PC-9 (cell line): Measurements from ENCODE around the gene IQCK. TPM values are rescaled to one million over a fixed set of nuclear protein-coding genes. Genes with fewer than 3 reads are reported as not detected.
"Not testable (repeated sequence)": the region's sequence is repeated elsewhere in the genome, so short reads cannot be mapped to it uniquely, and the experiment has no call there.

Experiments
- BruUV-seq: library from RNA; stranded (reverse); fragments of 400-500 nt; replicated peaks from 2 replicates; lab custom pipeline; 2021; lab: Mats Ljungman, UMichigan
- CTCF ChIA-PET: fragments of 300-600 bp; sonication (Branson Sonifier 250); formaldehyde crosslinking; loops from one replicate; lab custom pipeline; 2022; ENCODE audit warnings: antibody characterized with exemption; lab: Charles Lee
- POLR2A ChIA-PET: fragments of 300-600 bp; sonication (Branson Sonifier 250); formaldehyde crosslinking; loops from one replicate; lab custom pipeline; 2022; ENCODE audit warnings: antibody characterized with exemption; ENCODE audit not compliant: unreplicated experiment; lab: Charles Lee
- DNase-seq, 2 experiments: peaks; one replicate each; pipeline versions ENCODE4 v3.0.0 to v3.0.0-alpha.2; 2015 to 2022; ENCODE audit warnings: mixed read lengths in 1 of 2
- H2AFZ ChIP-seq: fragments of 200-600 bp; sonication (generic); 2 replicates; pipeline ENCODE4 v1.8.1; 2017; ENCODE audit warnings: antibody characterized with exemption
- H3F3A ChIP-seq: fragments of 200-600 bp; sonication (generic); 2 replicates; pipeline ENCODE4 v1.8.1; 2017; ENCODE audit warnings: antibody characterized with exemption, mild to moderate bottlenecking, low read depth; ENCODE audit not compliant: insufficient read depth
- H3K27ac ChIP-seq: fragments of 200-600 bp; sonication (generic); 2 replicates; pipeline ENCODE4 v1.6.1; 2016; ENCODE audit warnings: mixed run types
- H3K27me3 ChIP-seq: fragments of 200-600 bp; sonication (generic); 2 replicates; pipeline ENCODE4 v1.6.1; 2016; ENCODE audit warnings: low read depth, mixed run types; ENCODE audit not compliant: insufficient read depth
- H3K36me3 ChIP-seq: fragments of 200-600 bp; sonication (generic); 2 replicates; pipeline ENCODE4 v1.6.1; 2016; ENCODE audit warnings: low read depth, mixed run types
- H3K4me1 ChIP-seq: fragments of 200-600 bp; sonication (generic); replicated peaks from 2 replicates; pipeline ENCODE4 v1.6.1; 2016; ENCODE audit warnings: mixed run types; ENCODE audit not compliant: insufficient read depth
- H3K4me2 ChIP-seq: fragments of 200-600 bp; sonication (generic); 2 replicates; pipeline ENCODE4 v1.6.1; 2017; ENCODE audit warnings: mixed run types
- H3K4me3 ChIP-seq: fragments of 200-600 bp; sonication (generic); 2 replicates; pipeline ENCODE4 v1.6.1; 2016; ENCODE audit warnings: mixed run types
- H3K79me2 ChIP-seq: fragments of 200-600 bp; sonication (generic); 2 replicates; pipeline ENCODE4 v1.6.1; 2017; ENCODE audit warnings: low read depth, mixed run types
- H3K9me2 ChIP-seq: fragments of 200-600 bp; sonication (generic); 2 replicates; pipeline ENCODE4 v1.8.1; 2017; ENCODE audit warnings: mild to moderate bottlenecking; ENCODE audit not compliant: insufficient read depth
- H3K9me3 ChIP-seq: fragments of 200-600 bp; sonication (generic); 2 replicates; pipeline ENCODE4 v1.8.1; 2016; ENCODE audit warnings: low read depth; ENCODE audit not compliant: insufficient read depth
- H4K20me1 ChIP-seq: fragments of 200-600 bp; sonication (generic); 2 replicates; pipeline ENCODE4 v1.8.1; 2017; ENCODE audit not compliant: insufficient read depth
- CTCF ChIP-seq: fragments of 200-600 bp; sonication (generic); conservative IDR thresholded peaks from 2 replicates; pipeline ENCODE4 v1.6.1; 2017; ENCODE audit warnings: mixed run types, antibody characterized with exemption, mild to moderate bottlenecking, moderate library complexity
- EZH2 ChIP-seq: fragments of 200-600 bp; sonication (generic); IDR thresholded peaks from 2 replicates; pipeline ENCODE4 v1.8.0; 2017; ENCODE audit warnings: antibody characterized with exemption, low read depth
- intact Hi-C: fragments of 100-400 bp; cut with micrococcal nuclease; formaldehyde crosslinking; loops from one replicate; pipeline ENCODE4 v1.10.0; 2022; ENCODE audit not compliant: unreplicated experiment
- total RNA-seq: library from RNA; stranded (reverse); gene quantifications from 2 replicates; pipeline ENCODE4 v1.2.3, GENCODE V29; 2021

IQCK gene
- total RNA-seq, 1 experiment from 2014 or later: 21.6 TPM

- Histone ChIP-seq H3K9me2 (no peaks in the 10 kb centered on the region), H3K4me2 (no peak overlapping the region), H3K4me1 (peaks cover 9% of the 10 kb centered on the region), H3K9me3 (no peaks in the 10 kb centered on the region), H4K20me1 (no peaks in the 10 kb centered on the region), H3K27me3 (no peaks in the 10 kb centered on the region), H3K36me3 (no peaks in the 10 kb centered on the region), H3K79me2 (no peaks in the 10 kb centered on the region), H3K4me3 (no peak overlapping the region), H2AFZ (no peak overlapping the region), H3K27ac (no peak overlapping the region), H3F3A (no peaks in the 10 kb centered on the region)
- no TSS peak for BruUV-seq
- ChIA-PET CTCF (no interaction called here), POLR2A (no interaction called here)
- intact Hi-C loops: no loop called here
- DNase-seq: no peak
- TF ChIP-seq EZH2 (no peak), CTCF (no peak)
Measured at GRCh38 chr16:19677402-19677801, 40.7 kb upstream of the IQCK start.

- intact Hi-C loops: no loop called here
- H3K27me3 ChIP-seq: no peaks in the 10 kb centered on the region
- no TSS peak for BruUV-seq
- CTCF ChIA-PET: no interaction called here
- H3K9me3 ChIP-seq: no peaks in the 10 kb centered on the region
- POLR2A ChIA-PET: no interaction called here
- no peak overlapping the region for H3K27ac ChIP-seq
- H3K4me2 ChIP-seq: no peak overlapping the region
- no peaks in the 10 kb centered on the region for H3K9me2 ChIP-seq
- TF ChIP-seq CTCF: no peak
- no peak for TF ChIP-seq EZH2
- H3K4me3 ChIP-seq: no peak overlapping the region
- H4K20me1 ChIP-seq: no peaks in the 10 kb centered on the region
- no peak overlapping the region for H2AFZ ChIP-seq
- DNase-seq: no peak
- peaks cover 9% of the 10 kb centered on the region for H3K4me1 ChIP-seq
- H3K79me2 ChIP-seq: no peaks in the 10 kb centered on the region
- H3F3A ChIP-seq: no peaks in the 10 kb centered on the region
- H3K36me3 ChIP-seq: no peaks in the 10 kb centered on the region
Measured at GRCh38 chr16:19678804-19679203, 39.3 kb upstream of the IQCK start.

- H2AFZ ChIP-seq, DNase-seq, H3K79me2 ChIP-seq, POLR2A ChIA-PET, H3K4me2 ChIP-seq, H3K4me1 ChIP-seq, BruUV-seq, H3K36me3 ChIP-seq, H3K4me3 ChIP-seq, H3K27ac ChIP-seq, intact Hi-C loops, H4K20me1 ChIP-seq, H3K27me3 ChIP-seq, H3K9me3 ChIP-seq, H3F3A ChIP-seq, CTCF ChIA-PET, H3K9me2 ChIP-seq: not testable (repeated sequence)
Measured at GRCh38 chr16:19679281-19679680, 38.8 kb upstream of the IQCK start.

- ChIA-PET CTCF (interaction anchor here (0.6 to 0.8 kb wide), 2 partner anchors 15 to 203 kb away, joined by 4 to 13 read pairs; partner anchors contain the start of gene GPRC5B), POLR2A (interaction anchor here (0.6 to 1.0 kb wide), 3 partner anchors 19 to 195 kb away, joined by 3 to 36 read pairs (median 3); no protein-coding TSS in a partner anchor)
- intact Hi-C loops: loop anchor here (5.0 kb wide), 1 partner anchor 74 kb away; no protein-coding TSS in a partner anchor
- peak; percentile 48 to 70 for DNase-seq
- H3K27ac ChIP-seq: no peak overlapping the region
- peaks cover 4% of the 10 kb centered on the region; the same call in 1 of the 2 replicates for H3K9me3 ChIP-seq
- no peaks in the 10 kb centered on the region for H3K36me3 ChIP-seq
- TF ChIP-seq CTCF: 0 out of 2 replicates have a peak, but pooled peaks have one; percentile 23
- TF ChIP-seq EZH2: no peak
- H3K4me1 ChIP-seq: peaks cover 9% of the 10 kb centered on the region
- H3K4me2 ChIP-seq: no peak overlapping the region
- no peaks in the 10 kb centered on the region for H3K9me2 ChIP-seq
- no TSS peak for BruUV-seq
- no peaks in the 10 kb centered on the region for H4K20me1 ChIP-seq
- H3F3A ChIP-seq: no peaks in the 10 kb centered on the region
- H2AFZ ChIP-seq: no peak overlapping the region
- H3K4me3 ChIP-seq: no peak overlapping the region
- no peaks in the 10 kb centered on the region for H3K79me2 ChIP-seq
- H3K27me3 ChIP-seq: no peaks in the 10 kb centered on the region
Measured at GRCh38 chr16:19680881-19681340, 37.2 kb upstream of the IQCK start.
